ENCODE measurements around the gene PDGFA. TPM values are rescaled to one million over a fixed set of nuclear protein-coding genes. Genes with fewer than 3 reads are reported as not detected.

PDGFA gene
- total and polyA plus RNA-seq, 2 donors from 2014 or later: 14.1 to 53.0 TPM

DNA sequence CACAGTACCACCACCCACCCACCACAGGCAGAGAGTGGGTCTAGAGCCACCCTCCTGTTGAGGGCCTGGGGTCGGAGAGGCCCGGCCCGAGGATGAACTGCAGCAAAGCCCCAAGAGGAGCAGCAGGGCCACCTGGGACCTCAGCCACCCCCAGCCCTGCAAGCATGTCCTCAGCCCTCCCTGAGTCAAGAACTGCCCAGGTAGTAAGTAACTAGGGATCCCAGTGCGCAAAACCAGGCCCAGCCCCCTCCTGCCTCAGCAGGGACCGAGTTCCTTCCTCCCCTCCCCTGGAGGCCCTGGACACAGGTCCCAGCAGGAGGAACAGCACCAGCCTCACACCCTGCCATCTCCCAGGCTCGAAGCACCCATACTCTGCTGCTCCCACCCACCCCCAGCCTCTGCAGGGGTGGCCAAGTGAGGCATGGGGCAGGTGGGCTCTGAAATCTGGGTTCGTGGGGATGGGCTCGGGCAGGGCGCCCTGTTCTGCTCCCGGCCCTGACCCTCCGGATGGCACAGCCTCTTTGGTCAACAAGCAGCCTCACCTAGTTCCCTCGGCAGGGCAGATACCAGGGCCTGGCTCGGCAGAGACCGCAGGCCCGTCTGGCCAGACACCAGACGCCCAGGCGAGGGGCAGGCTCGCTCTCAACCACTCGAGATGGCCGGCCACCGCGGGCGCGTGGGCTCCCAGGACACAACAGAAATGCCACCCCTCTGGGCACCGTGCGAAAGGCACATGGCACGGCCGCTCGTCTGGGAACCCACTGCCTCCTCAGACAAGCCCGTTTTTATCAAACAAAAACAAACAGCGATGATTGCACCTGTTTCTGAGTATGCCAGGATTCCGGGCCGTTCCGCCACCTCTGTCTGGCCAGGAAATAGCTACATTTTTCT is 15.2 kb downstream of the PDGFA start:
- FAIRE-seq (no peak), DNase-seq (peak in 2 of 5 donors; percentile 50 to 66)
- Histone ChIP-seq H3K4me1 (ENCODE audit: control insufficient read depth in 2 of 3, insufficient read depth in 2 of 3, low read depth in 1 of 3, low read length in 3 of 3) (peaks cover 0 to 17% (median 9%) of the 10 kb centered on the region in 3 donors), H3K27me3 (ENCODE audit: control insufficient read depth, insufficient read depth, low read length) (no peaks in the 10 kb centered on the region), H3K9ac (ENCODE audit: low read length in 3 of 3) (peak overlapping the region in 1 of 3 donors; percentile 34), H3K36me3 (ENCODE audit: control insufficient read depth in 2 of 3, insufficient read depth in 3 of 3, low read length in 3 of 3) (peaks cover 2 to 15% (median 6%) of the 10 kb centered on the region in 3 donors), H3K27ac (ENCODE audit: low read depth in 2 of 2, low read length in 2 of 2) (peak overlapping the region; percentile 87), H3K4me3 (ENCODE audit: low read length in 3 of 3) (no peak overlapping the region), H3K9me3 (ENCODE audit: control insufficient read depth in 2 of 3, insufficient read depth in 1 of 3, low read length in 3 of 3) (no peaks in the 10 kb centered on the region)
- intact Hi-C loops (cut with DNase I): no loop called here
- TF ChIP-seq, protein P1, sequence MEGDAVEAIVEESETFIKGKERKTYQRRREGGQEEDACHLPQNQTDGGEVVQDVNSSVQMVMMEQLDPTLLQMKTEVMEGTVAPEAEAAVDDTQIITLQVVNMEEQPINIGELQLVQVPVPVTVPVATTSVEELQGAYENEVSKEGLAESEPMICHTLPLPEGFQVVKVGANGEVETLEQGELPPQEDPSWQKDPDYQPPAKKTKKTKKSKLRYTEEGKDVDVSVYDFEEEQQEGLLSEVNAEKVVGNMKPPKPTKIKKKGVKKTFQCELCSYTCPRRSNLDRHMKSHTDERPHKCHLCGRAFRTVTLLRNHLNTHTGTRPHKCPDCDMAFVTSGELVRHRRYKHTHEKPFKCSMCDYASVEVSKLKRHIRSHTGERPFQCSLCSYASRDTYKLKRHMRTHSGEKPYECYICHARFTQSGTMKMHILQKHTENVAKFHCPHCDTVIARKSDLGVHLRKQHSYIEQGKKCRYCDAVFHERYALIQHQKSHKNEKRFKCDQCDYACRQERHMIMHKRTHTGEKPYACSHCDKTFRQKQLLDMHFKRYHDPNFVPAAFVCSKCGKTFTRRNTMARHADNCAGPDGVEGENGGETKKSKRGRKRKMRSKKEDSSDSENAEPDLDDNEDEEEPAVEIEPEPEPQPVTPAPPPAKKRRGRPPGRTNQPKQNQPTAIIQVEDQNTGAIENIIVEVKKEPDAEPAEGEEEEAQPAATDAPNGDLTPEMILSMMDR (IDR thresholded peaks at IDR 0.05; ENCODE audit: borderline replicate concordance, extremely low read depth, insufficient read depth): no peak

DNA sequence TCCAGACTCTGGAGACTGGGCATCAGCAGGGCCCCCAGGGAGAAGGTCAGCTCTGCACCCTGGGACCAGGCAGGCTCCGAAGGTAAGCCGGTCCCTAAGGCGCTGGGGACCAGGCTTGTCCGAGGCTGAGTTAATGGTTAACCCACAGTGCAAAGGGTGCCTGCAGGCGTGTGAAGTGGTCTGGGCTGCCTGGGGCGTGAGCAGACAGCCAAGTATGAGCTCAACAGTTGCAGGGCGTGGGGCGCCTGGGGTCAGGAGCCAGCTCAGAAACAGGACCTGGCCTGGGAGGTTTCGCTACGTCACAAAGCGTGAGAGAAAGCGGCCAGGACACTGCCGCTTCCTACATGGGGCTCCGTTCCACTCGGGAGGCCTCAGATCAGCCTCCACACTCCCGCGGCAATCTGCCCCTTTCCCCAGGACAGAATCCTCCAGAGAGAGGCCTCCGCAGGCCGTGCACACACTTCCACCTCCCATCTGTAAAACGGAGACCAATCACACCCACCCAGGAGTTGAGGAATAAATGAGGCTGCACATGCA is 16.0 kb downstream of the PDGFA start:
- intact Hi-C loops (cut with DNase I): no loop called here
- Histone ChIP-seq H3K9me3 (ENCODE audit: control insufficient read depth in 2 of 3, insufficient read depth in 1 of 3, low read length in 3 of 3) (peaks cover 0 to 2% (median 0%) of the 10 kb centered on the region in 3 donors), H3K4me3 (ENCODE audit: low read length in 3 of 3) (no peak overlapping the region), H3K36me3 (ENCODE audit: control insufficient read depth in 2 of 3, insufficient read depth in 3 of 3, low read length in 3 of 3) (peaks cover 4 to 21% (median 11%) of the 10 kb centered on the region in 3 donors), H3K9ac (ENCODE audit: low read length in 3 of 3) (peak overlapping the region in 1 of 3 donors; percentile 34), H3K27ac (ENCODE audit: low read depth in 2 of 2, low read length in 2 of 2) (peak overlapping the region; percentile 87), H3K4me1 (ENCODE audit: control insufficient read depth in 2 of 3, insufficient read depth in 2 of 3, low read depth in 1 of 3, low read length in 3 of 3) (peaks cover 0 to 17% (median 9%) of the 10 kb centered on the region in 3 donors), H3K27me3 (ENCODE audit: control insufficient read depth, insufficient read depth, low read length) (no peaks in the 10 kb centered on the region)
- peak in 4 of 5 donors; percentile 76 to 95 (median 80) for DNase-seq
- TF ChIP-seq, protein P1 (IDR thresholded peaks at IDR 0.05; ENCODE audit: borderline replicate concordance, extremely low read depth, insufficient read depth): no peak
- no peak for FAIRE-seq

DNA sequence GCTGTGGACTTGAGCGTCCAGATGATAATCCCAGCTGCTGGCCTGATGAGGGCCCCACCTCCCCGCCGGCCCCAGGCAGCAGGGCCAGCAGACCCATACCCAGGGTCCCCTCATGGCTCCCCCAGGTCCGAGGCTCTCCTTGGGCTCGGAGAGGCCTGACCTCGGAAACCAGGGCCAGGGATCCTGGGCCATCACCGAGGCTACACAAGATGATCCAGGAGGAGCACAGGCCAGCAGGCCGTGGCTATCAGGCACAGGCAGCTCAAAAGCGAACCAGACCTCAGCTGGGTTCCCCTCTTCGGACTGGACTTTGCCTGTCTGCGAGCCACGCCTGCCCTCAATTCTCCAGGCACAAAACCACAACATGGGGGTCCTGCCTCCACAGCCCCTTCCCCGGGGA is 17.4 kb downstream of the PDGFA start:
- Histone ChIP-seq H3K4me1 (ENCODE audit: control insufficient read depth in 2 of 3, insufficient read depth in 2 of 3, low read depth in 1 of 3, low read length in 3 of 3) (peaks cover 0 to 17% (median 9%) of the 10 kb centered on the region in 3 donors), H3K9me3 (ENCODE audit: control insufficient read depth in 2 of 3, insufficient read depth in 1 of 3, low read length in 3 of 3) (peaks cover 0 to 3% (median 0%) of the 10 kb centered on the region in 3 donors), H3K27ac (ENCODE audit: low read depth in 2 of 2, low read length in 2 of 2) (no peak overlapping the region), H3K27me3 (ENCODE audit: control insufficient read depth, insufficient read depth, low read length) (no peaks in the 10 kb centered on the region), H3K36me3 (ENCODE audit: control insufficient read depth in 2 of 3, insufficient read depth in 3 of 3, low read length in 3 of 3) (peaks cover 5 to 23% (median 14%) of the 10 kb centered on the region in 3 donors), H3K4me3 (ENCODE audit: low read length in 3 of 3) (no peak overlapping the region), H3K9ac (ENCODE audit: low read length in 3 of 3) (no peak overlapping the region)
- intact Hi-C loops (cut with DNase I): no loop called here
- FAIRE-seq (no peak), DNase-seq (peak in 1 of 5 donors; percentile 59)
- TF ChIP-seq, protein P1 (IDR thresholded peaks at IDR 0.05; ENCODE audit: borderline replicate concordance, extremely low read depth, insufficient read depth): no peak
